H9 (cell line): ENCODE data around the gene CCDC134. TPM values are rescaled to one million over a fixed set of nuclear protein-coding genes. Genes with fewer than 3 reads are reported as not detected.

Experiments
- DNase-seq: peaks from one replicate; pipeline ENCODE4 v3.0.0-alpha.2; 2017
- H2AFZ ChIP-seq: one replicate; pipeline ENCODE4 v1.6.1; 2013; ENCODE audit warnings: mild to moderate bottlenecking, low read length, control low read depth, moderate library complexity
- H2AK5ac ChIP-seq: 2 replicates; pipeline ENCODE4 v1.6.1; 2013; ENCODE audit warnings: low read length, control low read depth, mixed read lengths; ENCODE audit not compliant: insufficient read length
- H2BK120ac ChIP-seq: one replicate; pipeline ENCODE4 v1.6.1; 2013; ENCODE audit warnings: low read depth, mild to moderate bottlenecking, low read length, control low read depth, inconsistent platforms; ENCODE audit not compliant: poor library complexity, severe bottlenecking
- H2BK12ac ChIP-seq: 2 replicates; pipeline ENCODE4 v1.6.1; 2013; ENCODE audit warnings: low read length, control low read depth, mixed read lengths, low read depth; ENCODE audit not compliant: insufficient read length
- H2BK15ac ChIP-seq: 2 replicates; pipeline ENCODE4 v1.6.1; 2013; ENCODE audit warnings: low read depth, low read length, control low read depth
- H2BK20ac ChIP-seq: one replicate; pipeline ENCODE4 v1.6.1; 2013; ENCODE audit warnings: low read depth, mild to moderate bottlenecking, low read length, control low read depth, inconsistent platforms; ENCODE audit not compliant: poor library complexity, severe bottlenecking
- H2BK5ac ChIP-seq: 2 replicates; pipeline ENCODE4 v1.6.1; 2013; ENCODE audit warnings: low read length, control low read depth, mixed read lengths; ENCODE audit not compliant: insufficient read length
- H3K14ac ChIP-seq: 2 replicates; pipeline ENCODE4 v1.6.1; 2013; ENCODE audit warnings: low read length, control low read depth; ENCODE audit not compliant: insufficient read depth
- H3K18ac ChIP-seq: 2 replicates; pipeline ENCODE4 v1.6.1; 2013; ENCODE audit warnings: low read depth, mild to moderate bottlenecking, mixed read lengths, low read length, control low read depth; ENCODE audit not compliant: insufficient read length
- H3K23ac ChIP-seq: 2 replicates; pipeline ENCODE4 v1.6.1; 2013; ENCODE audit warnings: low read length, control low read depth, mixed read lengths, low read depth; ENCODE audit not compliant: insufficient read length
- H3K23me2 ChIP-seq: 2 replicates; pipeline ENCODE4 v1.6.1; 2013; ENCODE audit warnings: low read depth, mild to moderate bottlenecking, mixed read lengths, low read length, control low read depth; ENCODE audit not compliant: insufficient read length, poor library complexity, severe bottlenecking
- H3K27ac ChIP-seq: 2 replicates; pipeline ENCODE4 v1.5.1; 2013; ENCODE audit warnings: low read length, control low read depth, mixed read lengths, low read depth; ENCODE audit not compliant: insufficient read length
- H3K27me3 ChIP-seq: 2 replicates; pipeline ENCODE4 v1.6.1; 2013; ENCODE audit warnings: low read length, control low read depth, inconsistent platforms; ENCODE audit not compliant: insufficient read depth
- H3K4ac ChIP-seq: 2 replicates; pipeline ENCODE4 v1.6.1; 2013; ENCODE audit warnings: low read depth, mild to moderate bottlenecking, control low read depth, inconsistent platforms, low read length, moderate library complexity
- H3K4me1 ChIP-seq: 2 replicates; pipeline ENCODE4 v1.6.1; 2013; ENCODE audit warnings: low read length, control low read depth, inconsistent platforms; ENCODE audit not compliant: insufficient read depth
- H3K4me2 ChIP-seq: 2 replicates; pipeline ENCODE4 v1.6.1; 2013; ENCODE audit warnings: low read length, control low read depth, mixed read lengths; ENCODE audit not compliant: insufficient read length, insufficient read depth
- H3K56ac ChIP-seq: 2 replicates; pipeline ENCODE4 v1.6.1; 2013; ENCODE audit warnings: low read depth, mild to moderate bottlenecking, mixed read lengths, low read length, control low read depth; ENCODE audit not compliant: insufficient read length
- H3K79me1 ChIP-seq: 2 replicates; pipeline ENCODE4 v1.6.1; 2013; ENCODE audit warnings: low read depth, mild to moderate bottlenecking, moderate library complexity, low read length, control low read depth, inconsistent platforms; ENCODE audit not compliant: insufficient read depth, poor library complexity, severe bottlenecking
- H3K79me2 ChIP-seq: 2 replicates; pipeline ENCODE4 v1.6.1; 2013; ENCODE audit warnings: low read length, control low read depth, inconsistent platforms; ENCODE audit not compliant: insufficient read depth
- H3K9ac ChIP-seq: 2 replicates; pipeline ENCODE4 v1.6.1; 2013; ENCODE audit warnings: low read length, control low read depth, mixed read lengths; ENCODE audit not compliant: insufficient read length; ENCODE audit errors: extremely low read depth
- H3K9me3 ChIP-seq: one replicate; pipeline ENCODE4 v1.6.1; 2013; ENCODE audit warnings: low read depth, low read length, inconsistent platforms; ENCODE audit not compliant: control insufficient read depth
- H3T11ph ChIP-seq: one replicate; pipeline ENCODE4 v1.6.1; 2013; ENCODE audit warnings: mild to moderate bottlenecking, low read length, control low read depth, inconsistent platforms
- H4K20me1 ChIP-seq: one replicate; pipeline ENCODE4 v1.6.1; 2013; ENCODE audit not compliant: control insufficient read depth, insufficient read length, insufficient read depth
- H4K5ac ChIP-seq: 2 replicates; pipeline ENCODE4 v1.6.1; 2013; ENCODE audit warnings: low read depth, mild to moderate bottlenecking, mixed read lengths, low read length, control low read depth; ENCODE audit not compliant: insufficient read length
- H4K8ac ChIP-seq: replicated peaks from 2 replicates; pipeline ENCODE4 v1.6.1; 2013; ENCODE audit warnings: low read length, control low read depth, mixed read lengths, low read depth; ENCODE audit not compliant: insufficient read length
- H4K91ac ChIP-seq: 2 replicates; pipeline ENCODE4 v1.6.1; 2013; ENCODE audit warnings: low read depth, mild to moderate bottlenecking, moderate library complexity, mixed read lengths, low read length, control low read depth; ENCODE audit not compliant: insufficient read length
- H3K27ac Mint-ChIP-seq, 3 experiments: 2 replicates in 2 of 3; 3 replicates in 1 of 3; pipeline ENCODE4 v1.8.0; 2020 to 2021; ENCODE audit warnings: mixed read lengths in 3 of 3, mild to moderate bottlenecking in 1 of 3, moderate library complexity in 1 of 3
- H3K27me3 Mint-ChIP-seq: 2 replicates; pipeline ENCODE4 v1.8.0; 2021; ENCODE audit warnings: low read depth, mild to moderate bottlenecking, moderate library complexity, mixed read lengths
- H3K36me3 Mint-ChIP-seq, 3 experiments: 2 replicates in 2 of 3; 3 replicates in 1 of 3; pipeline ENCODE4 v1.8.0; 2020 to 2021; ENCODE audit warnings: low read depth in 3 of 3, mixed read lengths in 3 of 3; ENCODE audit not compliant: insufficient read depth in 1 of 3
- H3K4me1 Mint-ChIP-seq, 2 experiments: 2 replicates each; pipeline ENCODE4 v1.8.0; 2020; ENCODE audit warnings: mixed read lengths in 2 of 2
- H3K4me3 Mint-ChIP-seq, 2 experiments: 2 replicates in 1 of 2; 3 replicates in 1 of 2; pipeline ENCODE4 v1.8.0; 2020 to 2021; ENCODE audit warnings: mild to moderate bottlenecking in 2 of 2, mixed read lengths in 2 of 2, moderate library complexity in 1 of 2
- H3K9me3 Mint-ChIP-seq, 2 experiments: 2 replicates in 1 of 2; 3 replicates in 1 of 2; pipeline ENCODE4 v1.8.0; 2020; ENCODE audit warnings: mild to moderate bottlenecking in 2 of 2, mixed read lengths in 2 of 2, moderate library complexity in 1 of 2
- WGBS: extraction: QIAGEN DNeasy Blood & Tissue Kit; methylation state at CpG from one replicate; pipeline ENCODE4 v1.1.7; 2013; ENCODE audit warnings: missing lambda C conversion rate, low lambda C conversion rate, mixed read lengths; ENCODE audit not compliant: insufficient read length; ENCODE audit errors: extremely low coverage; 5-methylcytosine and 5-hydroxymethylcytosine counted together
- total RNA-seq: library from RNA; stranded (reverse); gene quantifications from 2 replicates; pipeline ENCODE4 v1.2.1, GENCODE V29; 2021
- TF ChIP-seq, protein P1 (sequence below): fragments of 200-600 bp; sonication (generic); conservative IDR thresholded peaks from 3 replicates; pipeline ENCODE4 v1.8.0; 2021; ENCODE audit warnings: antibody characterized with exemption, mild to moderate bottlenecking

The CCDC134 gene
- total RNA-seq, 1 experiment from 2014 or later: 20.7 TPM

DNA sequence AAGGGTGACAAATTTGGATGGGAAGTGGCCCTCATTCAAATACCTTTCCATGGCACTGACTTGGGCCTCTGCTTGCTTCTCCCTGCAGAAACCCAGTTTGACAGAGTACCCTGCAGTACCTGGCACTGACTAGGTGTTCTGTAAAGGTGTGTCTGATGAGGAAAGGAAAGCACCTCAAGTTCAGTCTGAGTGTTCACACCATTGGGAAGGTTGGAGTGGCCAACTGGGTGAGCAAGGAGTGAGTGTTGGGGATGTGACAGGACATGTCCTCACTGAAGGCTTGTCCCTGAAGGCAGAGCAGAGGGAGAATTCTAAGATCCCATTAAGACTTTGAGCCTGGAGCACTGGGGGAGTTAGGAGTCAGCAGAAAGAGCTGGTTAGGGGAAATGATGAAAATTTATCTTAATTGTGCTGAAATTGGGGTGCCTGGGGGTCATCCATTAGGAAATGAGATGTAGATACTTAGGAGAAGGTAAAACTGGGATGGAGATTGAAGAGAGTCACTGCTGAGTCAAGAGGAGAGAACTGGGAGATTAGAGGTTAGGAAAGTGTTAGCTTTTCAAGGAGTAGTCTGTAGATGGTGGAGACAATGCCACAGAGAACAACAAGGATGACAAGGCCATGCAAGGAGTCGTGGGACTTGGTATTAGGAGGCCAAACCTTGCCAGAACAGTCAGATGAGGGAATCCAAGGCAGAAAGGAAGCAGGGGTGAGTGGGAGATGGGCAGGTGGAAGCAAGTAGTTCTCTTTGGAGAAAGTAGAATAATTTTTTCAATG, 38.6 kb downstream of the CCDC134 start:
- Histone ChIP-seq H3K4me1 (peaks cover 1% of the 10 kb centered on the region; the same call in 1 of the 2 replicates), H3K4me2 (no peak overlapping the region), H3K14ac (no peak overlapping the region), H2BK15ac (no peak overlapping the region), H3K27ac (no peak overlapping the region), H3K9ac (no peak overlapping the region), H4K91ac (no peak overlapping the region), H3K56ac (no peak overlapping the region), H3T11ph (no peak overlapping the region), H2BK20ac (no peak overlapping the region), H3K79me1 (peaks cover 3% of the 10 kb centered on the region), H3K27me3 (no peaks in the 10 kb centered on the region), H2BK12ac (no peak overlapping the region), H2BK5ac (no peak overlapping the region), H3K79me2 (peaks cover 71% of the 10 kb centered on the region), H2AFZ (no peak overlapping the region), H2AK5ac (no peak overlapping the region), H3K23me2 (peaks cover 7% of the 10 kb centered on the region), H3K18ac (no peak overlapping the region), H4K8ac (no peak overlapping the region), H3K23ac (no peak overlapping the region), H4K20me1 (peaks cover 2% of the 10 kb centered on the region), H3K4ac (no peak overlapping the region), H4K5ac (no peak overlapping the region), H2BK120ac (no peak overlapping the region), H3K9me3 (no peaks in the 10 kb centered on the region)
- Mint-ChIP-seq H3K27ac (peak overlapping the region in 2 of 3 experiments; percentile 25 to 70; a peak in 5 of 7 replicates), H3K4me3 (no peak overlapping the region), H3K27me3 (no peaks in the 10 kb centered on the region), H3K9me3 (no peaks in the 10 kb centered on the region), H3K36me3 (peaks cover 33 to 66% (median 54%) of the 10 kb centered on the region in 3 experiments; a peak in 6 of 7 replicates), H3K4me1 (peaks cover 41 to 49% of the 10 kb centered on the region in 2 experiments)
- TF ChIP-seq, protein P1, sequence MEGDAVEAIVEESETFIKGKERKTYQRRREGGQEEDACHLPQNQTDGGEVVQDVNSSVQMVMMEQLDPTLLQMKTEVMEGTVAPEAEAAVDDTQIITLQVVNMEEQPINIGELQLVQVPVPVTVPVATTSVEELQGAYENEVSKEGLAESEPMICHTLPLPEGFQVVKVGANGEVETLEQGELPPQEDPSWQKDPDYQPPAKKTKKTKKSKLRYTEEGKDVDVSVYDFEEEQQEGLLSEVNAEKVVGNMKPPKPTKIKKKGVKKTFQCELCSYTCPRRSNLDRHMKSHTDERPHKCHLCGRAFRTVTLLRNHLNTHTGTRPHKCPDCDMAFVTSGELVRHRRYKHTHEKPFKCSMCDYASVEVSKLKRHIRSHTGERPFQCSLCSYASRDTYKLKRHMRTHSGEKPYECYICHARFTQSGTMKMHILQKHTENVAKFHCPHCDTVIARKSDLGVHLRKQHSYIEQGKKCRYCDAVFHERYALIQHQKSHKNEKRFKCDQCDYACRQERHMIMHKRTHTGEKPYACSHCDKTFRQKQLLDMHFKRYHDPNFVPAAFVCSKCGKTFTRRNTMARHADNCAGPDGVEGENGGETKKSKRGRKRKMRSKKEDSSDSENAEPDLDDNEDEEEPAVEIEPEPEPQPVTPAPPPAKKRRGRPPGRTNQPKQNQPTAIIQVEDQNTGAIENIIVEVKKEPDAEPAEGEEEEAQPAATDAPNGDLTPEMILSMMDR: no peak
- no peak for DNase-seq
- no CpG with 5 or more reads among the region's 1 CpG for WGBS
